HG02885 (cell line): ENCODE measurements around the gene BTBD17.
"Not testable (repeated sequence)": the region's sequence is repeated elsewhere in the genome, so short reads cannot be mapped to it uniquely, and the experiment has no call there.

Experiments
- ATAC-seq: cut with Tn5 transposase; IDR thresholded peaks from one replicate; pipeline ENCODE4 v1.9.1; 2021; ENCODE audit warnings: mild to moderate bottlenecking; ENCODE audit not compliant: unreplicated experiment, poor library complexity

Gene BTBD17, protein sequence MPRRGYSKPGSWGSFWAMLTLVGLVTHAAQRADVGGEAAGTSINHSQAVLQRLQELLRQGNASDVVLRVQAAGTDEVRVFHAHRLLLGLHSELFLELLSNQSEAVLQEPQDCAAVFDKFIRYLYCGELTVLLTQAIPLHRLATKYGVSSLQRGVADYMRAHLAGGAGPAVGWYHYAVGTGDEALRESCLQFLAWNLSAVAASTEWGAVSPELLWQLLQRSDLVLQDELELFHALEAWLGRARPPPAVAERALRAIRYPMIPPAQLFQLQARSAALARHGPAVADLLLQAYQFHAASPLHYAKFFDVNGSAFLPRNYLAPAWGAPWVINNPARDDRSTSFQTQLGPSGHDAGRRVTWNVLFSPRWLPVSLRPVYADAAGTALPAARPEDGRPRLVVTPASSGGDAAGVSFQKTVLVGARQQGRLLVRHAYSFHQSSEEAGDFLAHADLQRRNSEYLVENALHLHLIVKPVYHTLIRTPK

DNA sequence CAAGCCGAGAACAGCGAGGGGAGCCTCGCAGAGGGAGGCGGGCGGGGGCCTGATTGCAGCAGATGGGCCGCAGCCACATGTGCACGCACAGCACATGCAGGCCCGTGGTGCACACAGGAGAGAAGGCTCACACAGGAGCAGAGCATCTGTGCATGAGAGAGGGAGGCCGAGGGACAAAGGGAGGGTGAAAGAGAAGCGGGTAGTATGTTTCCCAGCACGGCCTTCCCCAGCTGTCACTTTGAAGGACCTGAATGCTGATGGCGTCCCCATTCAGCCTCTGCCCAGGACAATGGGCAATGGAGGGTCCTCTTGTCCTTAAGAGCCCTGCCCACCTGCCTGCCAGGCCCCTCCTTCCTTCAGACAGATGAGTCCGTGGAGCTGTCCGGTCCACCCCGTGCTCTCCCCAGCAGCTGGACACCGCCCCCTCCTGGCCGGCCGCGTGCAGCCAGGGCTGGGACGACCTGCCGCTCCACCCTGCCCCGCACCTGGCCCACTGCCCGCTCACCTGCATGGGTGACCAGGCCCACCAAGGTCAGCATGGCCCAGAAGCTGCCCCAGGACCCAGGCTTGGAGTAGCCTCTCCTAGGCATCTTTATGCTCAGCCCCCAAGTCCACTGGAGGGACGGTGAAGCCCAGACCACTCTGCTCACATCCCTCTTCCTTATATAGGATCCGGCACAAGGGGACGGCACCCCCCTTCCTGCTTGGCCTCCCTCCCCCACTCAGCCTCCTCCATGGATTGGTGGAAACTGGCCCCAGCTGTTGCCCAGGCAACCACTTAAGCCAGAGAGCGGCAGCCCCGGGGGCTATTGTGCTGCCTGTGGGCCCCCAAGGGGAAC, at the start of gene BTBD17:
Gene BTBD17 (minus strand): TSS at position 639 of the 839 bp plus-strand sequence. CDS start 49 bp downstream, at position 590.
- no peak for ATAC-seq

- no peak for ATAC-seq
These were observed 48.4 kb upstream of the BTBD17 start for GRCh38 chr17:74410001-74410443.

DNA sequence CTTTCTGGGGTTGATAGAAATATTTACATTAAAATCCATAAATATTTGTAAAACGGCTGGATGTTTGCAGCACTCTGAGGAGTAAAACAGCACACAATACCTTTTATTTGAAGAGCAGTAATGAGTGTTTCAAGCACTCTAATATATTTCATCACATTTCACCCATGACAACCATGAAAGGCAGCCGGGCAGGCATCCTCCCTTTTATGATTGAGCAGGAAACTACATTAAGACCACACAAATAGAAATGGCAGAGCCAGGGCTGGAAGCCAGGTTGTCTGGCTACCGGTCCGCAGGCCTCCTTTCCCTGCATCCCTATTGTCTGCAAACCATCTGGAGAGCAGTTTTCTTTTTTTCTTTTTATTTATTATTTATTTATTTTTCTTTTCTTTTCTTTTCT, 47.1 kb upstream of the BTBD17 start:
- ATAC-seq = no peak

DNA sequence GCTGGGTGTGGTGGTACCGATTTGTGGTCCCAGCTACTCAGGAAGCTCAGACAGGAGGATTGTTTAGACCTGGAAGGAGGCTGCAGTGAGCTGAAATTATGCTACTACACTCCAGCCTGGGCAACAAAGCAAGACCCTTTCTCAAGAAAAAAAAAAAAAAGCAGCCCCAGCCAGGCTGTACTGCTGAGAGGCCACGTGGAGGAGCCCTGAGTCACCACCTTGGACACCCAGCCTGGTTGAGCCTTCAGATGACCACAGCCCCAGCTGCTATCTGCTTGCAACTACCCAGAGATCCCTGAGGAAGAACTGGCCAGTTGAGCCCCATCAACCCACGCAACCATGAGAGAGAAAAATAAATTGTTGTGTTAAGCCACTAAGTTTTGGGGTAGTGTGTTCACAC, 46.6 kb upstream of the BTBD17 start:
- ATAC-seq = no peak

GRCh38 chr17:74407384-74407783, 45.7 kb upstream of the BTBD17 start:
- ATAC-seq = no peak

GRCh38 chr17:74405311-74405710, 43.6 kb upstream of the BTBD17 start:
- not testable (repeated sequence) for ATAC-seq

DNA sequence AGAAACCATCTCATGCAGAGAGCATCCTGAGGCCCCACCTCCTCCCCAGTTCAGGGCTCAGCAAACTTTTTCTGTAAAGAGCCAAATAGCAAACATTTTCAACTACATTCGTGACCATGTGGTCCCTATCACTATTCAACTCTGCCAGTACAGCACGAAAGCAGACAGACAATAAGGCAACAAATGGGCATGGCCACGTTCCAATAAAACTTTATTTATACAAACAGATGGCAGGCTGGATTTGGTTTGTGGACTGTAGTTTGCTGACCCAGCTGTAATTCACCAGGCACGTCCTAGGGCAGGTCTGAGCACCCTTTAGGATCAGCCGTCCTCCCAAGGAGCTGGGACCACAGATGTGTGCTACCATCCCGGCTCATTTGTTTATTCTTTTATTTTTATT, 43.1 kb upstream of the BTBD17 start:
- no peak for ATAC-seq

- ATAC-seq = no peak
These were observed 42.5 kb upstream of the BTBD17 start for GRCh38 chr17:74404218-74404617.

- ATAC-seq = no peak
These were observed 42.0 kb upstream of the BTBD17 start for GRCh38 chr17:74403512-74404137.

- no peak for ATAC-seq
These were observed 40.4 kb upstream of the BTBD17 start for GRCh38 chr17:74402048-74402447.

- no peak for ATAC-seq
These were observed 34.9 kb upstream of the BTBD17 start for GRCh38 chr17:74396567-74396966.

DNA sequence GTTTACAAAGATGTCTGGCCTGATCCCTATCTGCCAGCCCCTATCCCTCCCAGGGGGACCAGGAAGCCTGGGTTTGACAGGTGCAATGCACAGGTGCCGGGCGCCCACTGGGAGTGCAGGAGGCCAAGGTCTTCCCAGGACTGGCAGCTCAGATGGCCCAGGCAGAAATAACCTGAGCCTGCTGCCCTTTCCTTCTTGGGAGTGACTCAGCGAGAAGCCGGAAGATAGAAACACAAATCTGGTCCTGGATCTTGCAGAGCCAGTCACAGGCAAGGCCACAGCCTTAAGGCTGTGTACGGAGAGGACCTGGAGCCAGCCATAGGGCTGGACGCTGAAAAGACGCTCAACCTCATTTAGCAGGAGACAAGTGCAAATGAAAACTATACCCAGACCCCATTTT, 33.3 kb upstream of the BTBD17 start:
- no peak for ATAC-seq

DNA sequence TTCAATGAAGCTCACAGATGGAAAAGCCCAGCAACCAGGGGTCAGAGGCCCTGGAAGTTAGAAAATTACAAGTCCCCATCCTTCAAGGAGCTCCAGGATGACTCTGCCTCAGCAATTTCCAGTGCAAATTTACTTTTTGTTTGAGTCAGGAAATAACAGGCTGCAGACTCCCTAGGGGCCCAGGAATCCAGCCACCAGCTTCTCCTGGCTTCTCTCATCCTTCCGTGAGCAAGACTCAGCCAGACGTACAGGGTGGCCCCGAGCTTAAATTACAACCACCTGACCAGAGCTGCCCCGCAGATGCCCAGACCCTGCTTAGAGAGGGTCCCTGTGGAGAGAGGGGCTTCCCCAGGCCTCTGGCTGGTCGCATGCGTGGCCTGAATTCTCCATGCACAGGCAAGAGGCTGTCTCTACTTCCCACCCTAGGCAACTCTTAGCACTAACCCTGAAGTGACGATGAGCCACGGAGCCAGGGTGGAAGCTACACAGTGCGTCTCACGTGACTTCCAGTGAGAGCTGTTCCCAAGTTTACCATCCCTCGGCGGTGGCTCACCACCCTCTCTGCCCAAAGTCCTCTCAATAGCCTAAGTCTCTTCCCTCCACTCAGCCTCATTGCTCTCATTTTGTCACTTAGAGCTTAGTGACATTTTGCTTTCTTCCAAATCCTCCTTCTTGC, 32.7 kb upstream of the BTBD17 start:
- no peak for ATAC-seq

DNA sequence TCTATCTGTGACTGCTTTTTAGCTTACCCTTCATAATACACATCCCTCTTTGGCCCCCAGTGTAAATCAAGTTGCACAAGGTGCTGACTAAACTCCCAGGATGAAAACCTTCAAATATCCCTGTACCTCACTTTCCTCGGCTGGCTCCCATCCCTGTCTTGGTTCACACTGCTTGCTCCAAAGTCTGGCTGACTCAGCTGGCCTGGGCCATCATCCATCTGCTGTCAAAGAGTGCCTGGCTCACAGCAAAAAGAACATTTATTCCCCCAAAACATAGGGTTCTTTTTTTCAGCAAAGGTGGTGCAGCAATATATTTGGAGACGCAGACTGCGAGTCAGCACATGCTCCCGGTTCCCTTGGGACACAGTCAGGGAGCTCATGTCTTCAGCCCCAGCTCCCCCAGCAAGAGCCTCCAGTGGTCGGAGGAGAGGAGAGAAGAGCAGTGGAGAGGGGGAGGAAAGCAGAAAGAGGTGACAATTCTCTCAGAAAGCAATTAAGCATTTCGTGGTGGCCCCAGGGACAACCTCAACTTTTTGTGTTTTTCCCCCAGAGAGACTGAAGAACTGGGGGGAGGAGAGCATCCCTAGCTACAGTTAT, 31.8 kb upstream of the BTBD17 start:
- ATAC-seq = no peak

GRCh38 chr17:74392848-74393247, 31.2 kb upstream of the BTBD17 start:
- ATAC-seq = no peak

DNA sequence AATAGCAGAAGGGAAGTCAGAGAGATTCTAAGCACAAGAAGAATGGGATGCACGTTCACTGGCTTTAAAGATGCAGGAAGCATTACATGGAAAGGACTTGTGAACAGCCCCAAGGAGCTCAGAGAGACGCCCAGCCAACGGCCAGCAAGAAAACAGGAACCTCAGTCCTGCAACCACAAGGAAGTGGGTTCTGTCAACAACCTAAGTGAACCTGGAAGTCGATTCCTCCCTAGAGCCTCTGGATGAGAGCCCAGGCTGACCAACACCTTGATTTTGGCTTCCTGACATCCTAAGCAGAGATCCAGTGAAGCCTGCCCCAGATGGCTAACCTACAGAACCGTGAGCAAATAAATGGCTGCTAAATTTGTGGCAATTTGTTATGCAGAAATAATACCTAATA, 30.1 kb upstream of the BTBD17 start:
- no peak for ATAC-seq

DNA sequence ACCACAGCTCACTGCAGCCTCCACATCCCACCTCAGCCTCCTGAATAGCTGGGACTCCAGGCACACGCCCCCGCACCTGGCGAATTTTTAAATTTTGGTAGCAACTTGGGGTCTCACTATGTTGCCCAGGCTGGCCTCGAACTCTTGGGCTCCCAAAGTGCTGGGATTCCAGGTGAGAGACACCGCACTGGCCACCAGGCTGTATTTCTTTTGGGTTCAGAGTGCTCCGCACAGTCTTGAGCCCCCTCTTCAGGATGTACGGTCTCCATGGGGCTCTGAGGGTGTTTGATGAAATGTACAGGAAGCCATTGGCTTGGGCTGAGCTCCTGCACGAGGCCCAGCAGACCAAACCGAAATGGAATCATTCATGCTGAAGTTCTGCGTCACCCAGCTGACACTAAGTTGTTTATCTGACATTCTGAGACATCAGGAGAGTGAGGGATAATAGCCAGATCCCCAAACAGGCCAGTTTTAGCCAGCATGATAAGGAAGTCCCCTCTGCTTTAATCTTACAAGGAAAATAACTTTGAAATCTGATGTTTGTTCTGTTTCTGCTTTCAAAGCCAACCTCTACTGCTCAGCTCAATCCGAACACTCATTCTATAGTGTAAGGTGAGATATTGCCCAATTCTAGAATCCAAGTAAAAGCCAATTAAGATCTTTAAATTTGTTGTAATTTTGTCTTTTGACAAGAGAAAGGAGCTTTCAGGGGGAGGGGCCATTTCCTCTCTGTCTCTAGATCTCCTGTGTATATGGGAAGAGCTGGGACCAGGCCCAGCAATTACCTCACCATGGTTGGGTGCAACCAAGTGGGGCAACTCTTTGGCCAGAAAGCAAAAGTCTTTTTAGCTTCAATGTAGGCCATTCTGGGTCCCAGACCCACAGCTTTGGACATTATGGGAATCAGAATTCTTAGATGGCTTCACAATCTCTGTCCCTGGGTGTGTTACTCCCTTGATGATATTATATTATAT, 29.3 kb upstream of the BTBD17 start:
- no peak for ATAC-seq

DNA sequence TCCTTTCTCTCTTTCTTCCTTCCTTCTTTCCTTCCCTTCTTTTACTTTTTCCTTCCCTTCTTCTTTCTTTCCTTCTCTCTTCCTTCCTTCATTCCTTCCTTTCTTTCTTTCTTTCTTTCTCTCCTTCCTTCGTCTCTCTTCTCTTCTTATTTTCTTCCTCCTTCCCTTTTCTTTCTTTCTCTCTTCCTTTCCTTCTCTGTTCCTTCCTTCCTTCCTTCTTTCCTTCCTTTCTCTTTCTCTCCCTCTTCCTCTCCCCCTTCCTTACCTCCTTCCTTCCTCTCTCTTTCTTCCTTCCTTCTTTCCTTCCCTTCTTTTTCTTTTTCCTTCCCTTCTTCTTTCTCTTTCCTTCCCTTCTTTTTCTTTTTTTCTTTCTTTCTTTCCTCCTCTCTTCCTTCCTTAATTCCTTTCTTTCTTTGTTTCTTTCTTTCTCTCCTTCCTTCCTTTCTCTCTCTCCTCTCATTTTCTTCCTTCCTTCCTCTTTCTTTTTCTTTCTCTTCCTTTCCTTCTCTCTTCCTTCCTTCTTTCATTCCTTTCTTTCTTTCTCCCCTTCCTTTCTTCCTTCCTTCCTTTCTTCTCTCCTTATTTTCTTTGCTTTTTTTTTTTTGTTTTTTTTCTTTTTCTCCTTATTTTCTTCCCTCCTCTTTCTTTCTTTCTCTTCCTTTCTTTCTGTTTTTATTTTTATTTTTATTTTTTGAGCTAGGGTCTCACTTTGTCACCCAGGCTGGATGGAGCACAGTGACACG, 28.4 kb upstream of the BTBD17 start:
- ATAC-seq = no peak
